GM21367 (cell line): Measurements from ENCODE around the gene ZNF688.
A peak's percentile ranks its signal among the peaks of the same experiment; 100 is the strongest.
"Not testable (repeated sequence)": the region's sequence is repeated elsewhere in the genome, so short reads cannot be mapped to it uniquely, and the experiment has no call there.

Experiments used
- ATAC-seq: cut with Tn5 transposase; IDR thresholded peaks from one replicate; pipeline ENCODE4 v1.9.1; 2021; ENCODE audit not compliant: unreplicated experiment

Gene ZNF688

GRCh38 chr16:30571445-30572322 is at the start of gene ZNF688:
Gene ZNF688, minus strand, starts transcription at chr16:30571714. Its CDS starts 85 bp downstream, at chr16:30571629.
- ATAC-seq = peak; percentile 58

GRCh38 chr16:30620169-30620568 is 48.7 kb upstream of the ZNF688 start:
- no peak for ATAC-seq

GRCh38 chr16:30619638-30620037 is 48.1 kb upstream of the ZNF688 start:
- no peak for ATAC-seq

DNA sequence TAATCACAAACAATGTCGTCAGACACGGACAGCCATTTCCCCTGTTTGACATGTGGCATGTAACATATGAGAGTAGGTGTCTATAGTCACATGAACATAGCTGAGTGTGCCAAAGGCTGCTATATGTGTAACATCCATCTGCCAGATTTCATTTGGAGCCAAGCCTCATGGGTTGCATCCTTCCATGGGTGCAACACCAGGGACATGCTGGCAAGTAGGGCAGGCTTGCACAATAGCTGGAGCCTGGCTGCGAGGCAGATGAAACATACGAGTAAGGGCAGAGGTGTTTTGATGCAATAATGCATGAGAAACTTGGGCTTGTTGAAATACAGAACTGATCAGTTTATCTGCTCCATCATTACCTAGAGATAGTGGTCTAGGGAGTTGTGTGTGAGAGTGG is 47.7 kb upstream of the ZNF688 start:
- no peak for ATAC-seq

DNA sequence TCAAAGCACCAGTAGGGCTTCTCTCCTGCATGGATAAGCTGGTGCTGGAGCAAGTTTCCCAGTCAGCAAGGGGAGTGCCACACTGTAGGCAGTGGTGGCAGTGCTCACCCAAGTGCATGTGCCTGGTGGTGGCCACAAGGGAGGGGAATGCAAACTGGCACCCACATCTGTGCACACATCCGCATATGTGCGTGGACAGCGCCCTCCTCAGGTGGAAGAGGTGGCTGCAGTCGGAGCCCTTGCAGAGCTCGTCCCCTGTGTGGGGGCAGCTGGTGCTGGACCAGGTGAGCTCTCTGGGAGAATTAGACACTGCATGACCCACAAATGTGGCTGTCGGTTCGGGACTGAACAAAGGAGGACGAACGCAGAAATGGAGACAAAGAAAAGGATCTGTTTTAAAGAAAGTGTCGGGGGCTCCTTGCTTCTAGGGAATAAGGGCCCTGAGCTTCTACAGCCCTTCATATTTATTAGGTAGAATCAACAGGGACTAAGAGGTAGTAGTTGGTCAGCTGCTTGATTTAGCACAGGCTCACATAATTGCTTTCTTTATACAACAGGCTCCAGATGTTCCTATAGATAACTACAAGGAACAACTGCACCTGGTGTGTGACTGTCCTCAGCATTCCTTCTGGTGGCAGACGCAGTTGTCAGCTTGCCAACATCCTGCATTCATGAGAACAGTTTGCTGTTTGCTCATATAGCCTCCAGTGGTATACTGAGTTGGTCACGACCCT is 44.0 kb upstream of the ZNF688 start:
- ATAC-seq = no peak

DNA sequence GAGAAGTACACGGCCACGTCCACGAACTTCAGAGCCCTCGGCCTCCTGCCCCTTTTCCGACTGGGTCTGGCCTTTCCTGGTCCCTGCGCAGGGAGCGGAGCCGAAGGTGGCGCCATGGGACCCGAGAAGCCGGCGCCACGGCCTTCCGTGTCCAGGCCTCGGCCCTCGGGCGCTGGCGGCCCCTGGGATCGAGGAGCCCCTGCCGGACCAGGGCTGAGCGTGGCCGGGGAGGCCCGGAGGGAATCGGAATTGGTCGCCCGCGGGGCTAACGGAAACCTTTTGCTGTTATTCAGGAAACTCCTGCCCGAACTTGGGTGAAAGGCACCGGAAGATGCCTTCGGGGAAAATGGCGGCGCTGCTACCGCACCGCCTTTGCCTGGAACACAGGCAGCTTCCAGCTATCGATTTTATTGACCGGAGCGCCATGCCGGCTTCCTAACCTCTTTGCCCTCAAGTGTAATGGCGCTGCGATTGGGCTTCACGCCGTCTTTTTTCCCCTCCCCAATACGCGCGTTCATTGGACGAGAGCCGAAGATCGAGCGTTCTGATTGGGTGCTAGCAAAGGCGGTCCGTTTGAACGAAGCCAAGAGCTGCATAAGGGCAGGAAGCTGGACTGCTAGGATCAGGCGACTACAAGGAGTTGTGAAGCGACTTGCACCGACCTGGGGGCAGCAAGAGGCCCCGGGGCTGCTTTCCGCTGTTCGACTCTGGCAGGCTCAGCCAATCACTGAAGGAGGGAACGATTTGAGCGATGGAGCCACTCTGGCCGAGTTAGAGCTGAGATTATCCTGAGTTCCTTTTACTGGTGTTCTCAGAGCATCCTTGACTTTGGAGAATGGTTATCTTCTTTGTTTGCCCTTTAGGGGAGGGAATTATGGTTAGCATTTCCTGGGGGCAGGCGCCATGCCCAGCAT is 38.7 kb upstream of the ZNF688 start, which contains the start of gene ZNF689:
ZNF689 (minus strand) TSS at position 464 of the 914 bp plus-strand sequence; CDS start at position 116, 348 bp downstream.
- ATAC-seq = peak; percentile 83

GRCh38 chr16:30609002-30609925 is 37.8 kb upstream of the ZNF688 start:
- ATAC-seq = peak; percentile 20

- ATAC-seq = no peak
Measured at GRCh38 chr16:30606004-30606403, 34.5 kb upstream of the ZNF688 start.

GRCh38 chr16:30605158-30605557 is 33.6 kb upstream of the ZNF688 start:
- ATAC-seq = no peak

DNA sequence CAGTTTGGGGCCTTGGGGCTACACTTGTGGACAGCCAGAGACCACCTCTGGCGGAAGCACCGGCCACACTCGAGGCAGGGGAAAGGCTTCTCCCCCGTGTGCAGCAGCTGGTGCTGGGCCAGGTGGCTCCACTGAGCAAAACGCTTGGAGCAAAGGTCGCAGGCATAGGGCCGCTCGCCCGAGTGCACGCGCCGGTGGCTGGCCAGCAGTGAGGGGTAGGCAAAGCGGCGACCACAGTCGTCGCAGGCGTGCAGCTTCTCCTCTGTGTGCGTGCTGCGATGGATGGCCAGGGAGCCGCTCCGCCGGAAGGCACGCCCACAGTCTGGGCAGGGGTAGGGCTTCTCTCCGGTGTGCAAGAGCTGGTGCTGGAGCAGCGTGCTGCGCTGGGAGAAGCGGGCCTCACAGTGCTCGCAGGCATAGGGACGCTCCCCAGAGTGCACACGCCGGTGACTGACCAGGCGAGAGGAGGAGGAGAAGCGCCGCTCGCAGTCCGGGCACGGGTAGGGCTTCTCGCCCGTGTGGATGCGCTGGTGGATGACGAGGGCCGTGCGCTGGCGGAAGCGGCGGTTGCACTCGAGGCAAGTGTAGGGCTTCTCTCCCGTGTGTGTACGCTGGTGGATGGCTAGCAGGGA is 32.9 kb upstream of the ZNF688 start:
- ATAC-seq = no peak

DNA sequence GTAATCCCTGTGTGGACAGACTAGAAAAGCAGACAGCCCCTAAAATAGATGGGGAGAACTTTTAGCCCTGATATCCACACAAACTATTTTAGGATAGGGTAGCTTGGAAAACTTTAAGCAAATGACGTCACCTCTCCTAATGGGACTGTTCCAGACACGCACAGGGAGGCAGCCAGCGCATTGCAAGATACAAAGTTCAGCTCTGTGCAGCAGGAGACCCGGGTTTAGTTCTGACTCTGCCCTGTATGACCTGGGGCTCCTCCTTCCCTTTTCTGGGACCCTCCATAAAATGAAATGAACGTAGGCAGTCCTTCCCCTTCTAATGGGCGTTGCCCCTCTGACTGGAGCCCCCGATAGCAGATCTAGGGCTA is 32.4 kb upstream of the ZNF688 start:
- ATAC-seq = no peak

GRCh38 chr16:30602616-30603277 is 31.2 kb upstream of the ZNF688 start:
- no peak for ATAC-seq

DNA sequence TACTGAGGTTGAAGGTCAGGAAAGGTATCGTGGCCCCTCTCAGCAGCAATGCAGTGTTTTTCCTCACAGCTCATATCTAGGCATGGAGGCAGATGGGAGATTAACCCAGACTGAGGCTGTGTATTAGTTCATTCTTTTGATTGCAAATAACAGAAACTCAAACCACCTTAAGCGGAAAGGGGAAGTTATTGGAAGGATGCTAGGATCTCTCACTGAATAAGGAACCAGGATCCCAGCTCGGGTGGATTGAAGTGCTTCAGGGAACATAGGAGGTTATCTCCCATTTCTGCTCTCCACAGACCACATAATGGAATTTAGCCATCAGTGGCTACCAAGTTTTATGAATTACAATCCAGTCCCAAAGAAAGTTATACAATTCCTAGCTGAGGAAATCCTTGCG is 30.5 kb upstream of the ZNF688 start:
- no peak for ATAC-seq

- ATAC-seq = no peak
Measured at GRCh38 chr16:30600929-30601328, 29.4 kb upstream of the ZNF688 start.

- no peak for ATAC-seq
Measured at GRCh38 chr16:30600215-30600614, 28.7 kb upstream of the ZNF688 start.

DNA sequence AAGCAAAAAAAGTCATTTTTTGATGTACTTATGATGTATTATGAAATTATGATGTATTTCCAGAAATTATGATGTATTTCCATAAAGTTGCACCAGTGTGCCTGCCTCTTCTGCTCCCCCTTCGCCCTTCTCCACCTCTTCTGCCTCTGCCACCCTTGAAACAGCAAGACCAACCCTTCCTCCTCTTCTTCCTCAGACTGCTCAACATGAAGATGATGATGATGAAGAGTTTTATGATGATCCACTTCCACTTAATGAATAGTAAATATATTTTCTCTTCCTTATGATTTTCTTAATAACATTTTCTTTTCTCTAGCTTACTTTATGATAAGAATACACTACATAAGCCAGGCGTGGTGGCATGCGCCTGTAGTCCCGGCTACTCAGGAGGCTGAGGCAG is 21.4 kb upstream of the ZNF688 start:
- ATAC-seq = no peak

DNA sequence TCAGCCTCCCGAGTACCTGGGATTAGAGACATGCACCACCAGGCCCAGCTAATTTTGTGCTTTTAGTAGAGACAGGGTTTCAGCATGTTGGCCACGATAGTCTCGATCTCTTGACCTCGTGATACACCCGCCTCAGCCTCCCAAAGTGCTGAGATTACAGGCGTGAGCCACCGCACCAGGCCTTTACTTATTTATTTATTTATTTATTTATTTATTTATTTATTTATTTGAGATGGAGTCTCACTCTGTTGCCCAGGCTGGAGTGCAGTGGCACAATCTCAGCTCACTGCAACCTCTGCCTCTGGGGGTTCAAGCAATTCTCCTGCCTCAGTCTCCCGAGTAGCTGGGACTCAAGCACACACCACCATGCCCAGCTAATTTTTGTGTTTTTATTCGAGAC is 19.4 kb upstream of the ZNF688 start:
- not testable (repeated sequence) for ATAC-seq

- ATAC-seq = not testable (repeated sequence)
Measured at GRCh38 chr16:30589582-30589981, 18.1 kb upstream of the ZNF688 start.

GRCh38 chr16:30588651-30589050 is 17.1 kb upstream of the ZNF688 start:
- ATAC-seq = no peak
